H7 (cell line): Measurements from ENCODE around the gene MELK. TPM values are rescaled to one million over a fixed set of nuclear protein-coding genes. Genes with fewer than 3 reads are reported as not detected.
"Not testable (repeated sequence)": the region's sequence is repeated elsewhere in the genome, so short reads cannot be mapped to it uniquely, and the experiment has no call there.

ENCODE experiments used
- DNase-seq: peaks from one replicate; pipeline ENCODE4 v3.0.0; 2012
- H3K27me3 ChIP-seq: 2 replicates; pipeline ENCODE4 v1.6.0; 2011; ENCODE audit warnings: mild to moderate bottlenecking, low read length; ENCODE audit not compliant: control insufficient read depth, insufficient read depth
- H3K36me3 ChIP-seq: replicated peaks from 2 replicates; pipeline ENCODE4 v1.5.1; 2011; ENCODE audit warnings: low read length; ENCODE audit not compliant: control insufficient read depth, insufficient read depth
- H3K4me3 ChIP-seq: 2 replicates; pipeline ENCODE4 v1.5.1; 2011; ENCODE audit warnings: low read depth, mild to moderate bottlenecking, control low read depth, low read length, moderate library complexity; ENCODE audit not compliant: insufficient read depth
- total RNA-seq: library from RNA; depleted of rRNA; stranded (reverse); fragments of >200 nt; shearing (Covaris generic); gene quantifications from 2 replicates; pipeline ENCODE4 v1.2.3, GENCODE V29; 2014

The MELK gene
- total RNA-seq, 1 experiment from 2014 or later = 65.2 TPM

GRCh38 chr9:36560771-36561170 lies 11.9 kb upstream of the MELK start:
- H3K36me3 ChIP-seq = no peaks in the 10 kb centered on the region
- H3K27me3 ChIP-seq = no peaks in the 10 kb centered on the region
- H3K4me3 ChIP-seq = no peak overlapping the region
- no peak for DNase-seq

- not testable (repeated sequence) for H3K27me3 ChIP-seq, H3K36me3 ChIP-seq, H3K4me3 ChIP-seq, DNase-seq
Measured at GRCh38 chr9:36562801-36563200, 9.9 kb upstream of the MELK start.

DNA sequence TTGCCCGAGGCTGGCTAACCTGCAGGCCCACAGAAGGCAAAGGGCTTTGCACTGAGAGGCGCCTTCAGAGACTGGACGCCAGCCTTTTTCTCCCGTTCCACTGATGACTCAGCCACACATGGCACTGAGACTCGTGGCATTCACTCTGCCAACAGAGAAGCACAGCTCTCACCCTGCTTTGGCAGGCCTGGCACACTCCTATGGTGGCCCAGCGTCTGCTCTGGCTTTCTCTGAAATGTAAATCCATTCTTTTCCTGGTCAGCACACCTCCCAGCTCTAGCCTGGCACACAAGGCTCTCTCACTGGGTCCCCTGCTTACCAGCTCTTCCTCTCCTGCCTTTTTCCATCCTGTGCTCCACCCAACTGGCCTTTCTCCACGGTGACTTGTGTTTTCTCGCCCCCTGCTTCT lies 5.9 kb upstream of the MELK start:
- no peak for DNase-seq
- no peaks in the 10 kb centered on the region for H3K27me3 ChIP-seq
- no peaks in the 10 kb centered on the region for H3K36me3 ChIP-seq
- H3K4me3 ChIP-seq = no peak overlapping the region

GRCh38 chr9:36568681-36569080 lies 4.0 kb upstream of the MELK start:
- H3K27me3 ChIP-seq, H3K36me3 ChIP-seq, DNase-seq, H3K4me3 ChIP-seq: not testable (repeated sequence)

- Histone ChIP-seq H3K4me3 (no peak overlapping the region), H3K27me3 (no peaks in the 10 kb centered on the region), H3K36me3 (no peaks in the 10 kb centered on the region)
- DNase-seq = no peak
Measured at GRCh38 chr9:36571333-36571732, 1.4 kb upstream of the MELK start.

- DNase-seq, H3K36me3 ChIP-seq, H3K27me3 ChIP-seq: not testable (repeated sequence)
- peak overlapping the region; percentile 91 for H3K4me3 ChIP-seq
Measured at GRCh38 chr9:36574045-36574444, 1.4 kb downstream of the MELK start.

DNA sequence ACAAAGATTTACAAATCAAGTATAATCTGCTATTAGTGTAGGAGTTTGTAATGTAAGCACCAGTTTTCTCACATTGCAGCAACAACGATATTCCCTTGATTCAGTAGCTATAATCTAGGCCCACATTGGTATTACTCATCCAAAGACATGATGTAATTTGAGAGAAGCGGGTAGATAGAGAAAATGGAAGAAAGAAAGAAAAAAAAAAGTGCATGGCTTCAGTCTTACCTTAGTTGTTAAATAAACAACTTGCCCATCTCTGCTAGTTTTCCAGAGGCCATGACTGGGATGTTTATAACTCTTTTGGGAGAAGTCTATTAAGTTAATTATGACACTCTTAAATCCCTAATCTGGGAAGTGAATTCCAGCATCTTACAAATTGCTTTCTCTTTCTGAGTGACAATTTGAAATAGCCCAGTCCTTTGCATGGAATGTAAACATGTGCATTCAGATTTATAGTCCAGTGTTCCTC lies 2.8 kb downstream of the MELK start:
- Histone ChIP-seq H3K4me3 (no peak overlapping the region), H3K27me3 (no peaks in the 10 kb centered on the region)

DNA sequence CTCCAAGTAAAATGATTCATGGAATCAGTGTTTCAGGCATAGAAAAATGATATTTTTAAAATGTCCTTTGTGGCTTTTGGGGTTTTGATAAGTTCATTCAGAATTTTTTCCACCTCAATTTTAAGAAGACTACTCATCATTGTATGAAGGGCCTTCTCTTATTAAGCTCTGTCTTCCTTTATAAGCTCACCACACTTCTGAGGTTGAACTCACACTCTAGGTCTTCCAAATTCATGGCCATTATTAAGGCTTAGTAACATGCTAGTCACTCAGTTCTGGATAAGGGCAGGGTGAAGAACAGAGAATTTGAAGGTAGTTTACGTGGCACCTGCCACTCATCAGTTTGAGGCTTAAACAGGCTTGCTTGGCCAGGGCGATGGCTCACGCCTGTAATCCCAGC lies 4.2 kb downstream of the MELK start:
- Histone ChIP-seq H3K4me3 (no peak overlapping the region), H3K27me3 (no peaks in the 10 kb centered on the region), H3K36me3 (no peaks in the 10 kb centered on the region; the same call in 1 of the 2 replicates)
- DNase-seq = no peak

More for the DNA sequence above, 2.8 kb downstream of the MELK start:
- H3K36me3 ChIP-seq = no peaks in the 10 kb centered on the region
- no peak for DNase-seq

DNA sequence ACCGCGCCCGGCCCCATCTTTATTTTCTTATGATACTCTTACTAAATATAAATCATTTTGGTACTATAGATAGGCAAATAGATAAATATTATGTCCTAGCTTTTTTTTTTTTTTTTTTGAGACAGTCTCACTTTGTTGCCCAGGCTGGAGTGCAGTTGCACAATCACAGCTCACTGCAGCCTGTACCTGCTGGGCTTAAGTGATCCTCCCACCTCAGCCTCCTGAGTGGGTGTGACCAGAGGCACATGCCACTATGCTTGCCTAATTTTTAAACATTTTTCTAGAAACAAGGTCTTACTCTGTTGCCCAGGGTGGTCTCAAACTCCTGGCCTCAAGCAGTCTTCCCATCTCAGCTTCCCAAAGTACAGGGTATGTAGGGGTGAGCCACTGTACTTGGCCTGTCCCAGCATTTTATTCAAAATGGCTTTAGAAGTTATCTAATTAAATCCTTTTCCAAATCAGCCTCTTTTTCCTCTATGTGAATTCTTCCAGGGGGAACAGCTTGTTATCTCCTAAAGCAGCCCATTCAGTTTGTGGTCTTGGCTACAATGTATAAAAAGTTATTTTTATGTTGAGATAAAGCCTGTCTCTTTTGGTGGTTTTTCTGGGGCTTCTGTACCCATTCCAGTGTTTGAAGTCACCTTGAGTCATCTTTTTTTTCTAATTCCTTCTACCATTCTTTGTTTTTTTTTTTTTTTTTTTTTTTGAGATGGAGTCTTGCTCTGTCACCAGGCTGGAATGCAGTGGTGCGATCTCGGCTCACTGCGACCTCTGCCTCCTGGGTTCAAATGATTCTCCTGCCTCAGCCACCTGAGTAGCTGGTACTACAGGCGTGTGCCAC lies 12.1 kb downstream of the MELK start:
- no peak overlapping the region for H3K4me3 ChIP-seq
- peaks cover 6% of the 10 kb centered on the region for H3K36me3 ChIP-seq
- H3K27me3 ChIP-seq = no peaks in the 10 kb centered on the region
- DNase-seq = no peak

- Histone ChIP-seq H3K27me3 (no peaks in the 10 kb centered on the region), H3K36me3 (peaks cover 14% of the 10 kb centered on the region), H3K4me3 (no peak overlapping the region)
- no peak for DNase-seq
Measured at GRCh38 chr9:36590231-36590630, 17.5 kb downstream of the MELK start.

DNA sequence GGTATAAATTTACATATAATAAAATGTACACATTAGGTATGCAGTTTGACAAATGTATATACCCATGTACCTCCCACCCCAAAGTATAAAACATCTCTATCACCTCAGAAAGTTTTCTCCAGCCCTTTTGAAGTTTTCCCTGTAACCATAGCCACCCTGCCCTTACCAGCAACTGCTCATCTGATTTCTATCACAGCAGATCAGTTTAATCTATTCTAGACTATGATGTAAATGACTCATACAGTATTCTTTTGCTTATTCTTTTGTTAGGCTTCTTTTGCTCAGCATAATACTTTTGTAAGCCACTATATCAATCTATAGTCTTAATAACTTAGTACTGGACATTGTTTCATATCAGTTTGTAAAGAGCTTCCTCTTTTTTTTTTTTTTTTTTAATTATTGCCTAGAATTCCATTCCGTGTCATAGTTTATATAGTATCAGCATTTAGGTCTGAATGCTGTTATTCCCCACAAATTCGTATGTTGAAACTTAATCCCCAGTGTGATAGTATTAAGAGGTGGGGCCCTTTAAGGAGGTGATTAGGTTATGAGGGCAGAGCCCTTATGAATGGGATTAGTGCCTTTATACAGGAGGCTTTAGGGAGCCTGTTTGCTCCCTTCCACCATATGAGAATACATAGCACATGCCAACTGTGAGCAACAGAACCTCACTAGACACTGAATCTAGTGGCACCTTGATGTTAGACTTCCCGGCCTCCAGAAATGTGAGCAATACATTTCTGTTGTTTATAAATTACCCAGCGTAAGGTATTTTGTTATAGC lies 20.3 kb downstream of the MELK start:
- H3K4me3 ChIP-seq = no peak overlapping the region
- H3K36me3 ChIP-seq = peaks cover 19% of the 10 kb centered on the region
- no peaks in the 10 kb centered on the region for H3K27me3 ChIP-seq
- DNase-seq = no peak

DNA sequence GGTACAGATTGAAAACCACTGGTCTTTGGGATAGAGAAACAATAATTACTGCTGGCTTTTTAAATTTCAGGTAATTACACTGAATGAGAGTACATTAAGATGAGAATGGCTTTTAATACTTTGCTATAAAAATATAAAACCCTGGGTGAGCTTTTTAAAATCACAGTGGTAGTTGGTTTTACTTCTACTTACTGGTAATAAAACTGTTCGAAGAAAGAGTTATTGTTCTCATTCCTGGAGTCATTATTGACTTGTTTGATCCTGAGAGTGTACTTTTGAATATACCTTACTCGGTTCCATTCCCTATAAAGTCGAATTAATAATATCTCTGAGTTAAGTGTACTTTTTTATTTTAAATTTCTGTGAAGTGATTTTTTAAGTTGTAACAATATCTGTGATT lies 21.5 kb downstream of the MELK start:
- no peaks in the 10 kb centered on the region for H3K27me3 ChIP-seq
- DNase-seq = no peak
- H3K4me3 ChIP-seq = no peak overlapping the region
- H3K36me3 ChIP-seq = peaks cover 25% of the 10 kb centered on the region

DNA sequence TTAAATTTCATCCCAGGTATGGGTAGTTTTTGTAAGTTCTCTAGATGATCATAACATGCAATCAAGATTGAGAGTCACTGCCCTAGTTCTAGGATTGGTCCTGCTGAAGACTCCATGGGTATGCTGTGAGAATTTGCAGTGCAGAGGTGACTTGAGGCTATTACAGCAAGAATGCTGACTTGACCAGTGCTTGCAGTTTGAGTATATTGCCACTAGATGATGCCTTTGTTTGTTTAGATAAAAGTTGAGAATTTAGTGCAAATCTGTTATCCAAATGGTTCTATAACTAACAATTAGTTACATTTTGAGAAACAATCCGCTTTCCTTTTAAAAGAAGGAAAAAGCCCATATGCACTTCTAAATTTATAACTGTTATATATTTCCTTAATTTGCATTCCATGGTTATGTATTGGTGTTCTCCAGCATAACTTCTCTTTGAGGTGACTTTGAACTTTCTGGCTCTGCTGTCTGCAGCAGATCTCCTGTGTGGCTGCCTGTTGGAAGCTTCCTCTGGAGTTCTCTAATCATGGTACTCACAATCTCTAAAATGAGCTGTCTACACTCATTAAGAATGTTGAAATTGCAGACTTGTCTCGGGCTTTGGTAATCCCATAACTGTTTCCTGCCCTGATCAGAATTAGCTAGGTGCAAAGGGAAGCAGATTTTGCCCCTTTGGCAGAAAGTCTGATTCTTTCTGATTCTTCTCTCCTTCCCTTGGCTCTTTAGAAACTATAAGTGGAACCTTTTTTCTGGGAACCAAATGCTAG lies 24.9 kb downstream of the MELK start:
- Histone ChIP-seq H3K36me3 (peaks cover 18% of the 10 kb centered on the region), H3K4me3 (no peak overlapping the region), H3K27me3 (no peaks in the 10 kb centered on the region)
- DNase-seq = peak; percentile 54

DNA sequence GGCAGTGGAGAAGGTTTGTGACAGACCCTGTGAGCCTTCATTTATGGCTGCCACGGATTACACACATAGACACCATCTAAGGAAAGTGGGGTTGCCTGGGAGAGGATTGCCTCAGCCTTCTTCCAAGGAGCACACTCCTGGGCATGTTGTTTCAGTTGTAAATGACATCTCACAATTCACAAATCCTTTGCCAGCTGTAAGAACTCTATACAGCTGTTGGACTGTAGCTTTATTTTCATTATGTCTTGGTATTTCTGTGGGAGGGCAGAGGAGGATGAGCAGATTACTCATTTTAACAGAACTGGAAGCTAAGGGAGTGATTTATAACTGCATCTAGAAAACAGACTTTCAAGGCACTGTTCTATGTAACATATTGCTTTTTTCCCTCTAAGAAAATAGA lies 25.6 kb downstream of the MELK start:
- H3K4me3 ChIP-seq = no peak overlapping the region
- H3K36me3 ChIP-seq = peaks cover 17% of the 10 kb centered on the region
- no peaks in the 10 kb centered on the region for H3K27me3 ChIP-seq
- no peak for DNase-seq
